H1 (cell line): Measurements from ENCODE around the gene WNT7A.

ENCODE experiments used
- CTCF ChIP-seq, 3 experiments: IDR thresholded peaks; 1 replicate in 2 of 3; 2 replicates in 1 of 3; pipeline versions ENCODE4 v1.5.1 to v1.6.1; 2011; ENCODE audit warnings: low read length in 3 of 3, mild to moderate bottlenecking in 3 of 3, inconsistent platforms in 2 of 3, low read depth in 1 of 3, moderate library complexity in 1 of 3; ENCODE audit not compliant: insufficient read depth in 1 of 3; ENCODE audit errors: control extremely low read depth in 1 of 3
- EP300 ChIP-seq, 2 experiments: IDR thresholded peaks; 1 replicate in 1 of 2; 2 replicates in 1 of 2; pipeline ENCODE4 v1.6.1; 2011 to 2012; ENCODE audit warnings: low read depth in 2 of 2, low read length in 2 of 2, mild to moderate bottlenecking in 2 of 2, borderline replicate concordance in 1 of 2, inconsistent platforms in 1 of 2, moderate library complexity in 1 of 2
- JUND ChIP-seq: IDR thresholded peaks from 2 replicates; pipeline ENCODE4 v1.6.1; 2011; ENCODE audit warnings: mild to moderate bottlenecking, improper control_type of control experiment, low read length
- POLR2AphosphoS5 ChIP-seq: IDR thresholded peaks from 2 replicates; pipeline ENCODE4 v1.6.1; 2011; ENCODE audit warnings: low read depth, low read length
- RFX5 ChIP-seq: IDR thresholded peaks from 2 replicates; pipeline ENCODE4 v1.6.1; 2011; ENCODE audit warnings: low read depth, low read length, improper control_type of control experiment, borderline replicate concordance
- TCF12 ChIP-seq: IDR thresholded peaks from 2 replicates; pipeline ENCODE4 v1.6.1; 2011; ENCODE audit warnings: low read depth, mild to moderate bottlenecking, low read length
- ZNF274 ChIP-seq: IDR thresholded peaks from 2 replicates; pipeline ENCODE4 v1.7.0; 2012; ENCODE audit warnings: low read length, borderline replicate concordance; ENCODE audit errors: extremely low read depth

- no peak for TF ChIP-seq CTCF (IDR thresholded peaks at IDR 0.05; ENCODE audit: control extremely low read depth in 1 of 3, insufficient read depth in 1 of 3, low read depth in 1 of 3, low read length in 3 of 3)
- no peak for TF ChIP-seq EP300 (IDR thresholded peaks at IDR 0.05; ENCODE audit: borderline replicate concordance in 1 of 2, low read depth in 2 of 2, low read length in 2 of 2)
- TF ChIP-seq RFX5: no peak
- no peak for TF ChIP-seq JUND
- TF ChIP-seq POLR2AphosphoS5: no peak
- TF ChIP-seq TCF12: no peak
- no peak for TF ChIP-seq ZNF274
These were observed 1.4 kb downstream of the WNT7A start for GRCh38 chr3:13878281-13879101.
